ENCODE results near the gene MKI67.
"Not testable (repeated sequence)": the region's sequence is repeated elsewhere in the genome, so short reads cannot be mapped to it uniquely, and the experiment has no call there.

The MKI67 gene

GRCh38 chr10:128109707-128110106, 16.5 kb downstream of the MKI67 start:
- DNase-seq, result no peak

GRCh38 chr10:128105383-128105782, 20.8 kb downstream of the MKI67 start:
- no peak for DNase-seq

GRCh38 chr10:128103229-128103714, 23.0 kb downstream of the MKI67 start:
- DNase-seq, result no peak

- DNase-seq, result no peak
Observed at GRCh38 chr10:128102480-128103228, 23.6 kb downstream of the MKI67 start.

GRCh38 chr10:128101901-128102300, 24.3 kb downstream of the MKI67 start:
- no peak for DNase-seq

DNA sequence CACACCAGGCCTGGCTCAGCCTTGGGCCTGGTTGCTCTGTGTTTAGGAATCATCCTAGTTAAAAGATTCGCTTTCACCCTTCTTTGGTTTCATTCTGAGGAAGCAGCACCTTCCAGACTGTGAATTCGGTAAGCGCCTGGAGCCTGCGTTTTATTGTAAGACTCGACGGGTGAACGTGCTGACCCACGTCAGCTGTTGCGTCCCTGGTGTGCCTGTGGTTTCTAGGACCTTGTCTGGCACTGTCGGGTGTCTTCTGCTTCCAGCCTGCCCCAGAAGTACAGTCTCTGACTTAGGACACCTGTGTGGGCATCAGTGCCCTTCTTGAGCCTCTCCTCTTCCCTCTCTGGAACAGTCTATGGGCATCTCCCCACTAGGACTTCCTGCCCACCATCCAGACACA, 26.3 kb downstream of the MKI67 start:
- no peak for DNase-seq

DNA sequence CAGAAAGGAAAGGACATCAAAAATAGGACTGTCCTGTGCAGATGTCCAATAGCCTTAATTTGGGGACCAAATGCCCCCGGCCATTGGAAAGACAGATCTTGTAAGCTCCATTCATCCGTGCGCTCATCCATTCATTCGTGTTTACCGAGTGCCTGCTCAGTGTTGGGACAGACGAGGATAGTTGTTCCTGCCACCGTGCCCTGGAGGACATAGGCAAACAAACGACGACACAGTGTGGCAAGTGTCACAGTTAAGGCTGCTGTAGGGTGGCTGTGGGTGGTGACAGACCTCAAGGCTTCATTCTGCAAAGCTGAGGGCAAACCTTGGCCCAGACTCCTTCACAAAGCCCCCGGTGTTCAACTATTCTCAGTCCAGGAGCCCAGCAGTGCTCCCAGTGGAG, 27.6 kb downstream of the MKI67 start:
- no peak for DNase-seq

GRCh38 chr10:128097783-128098182, 28.4 kb downstream of the MKI67 start:
- no peak for DNase-seq

DNA sequence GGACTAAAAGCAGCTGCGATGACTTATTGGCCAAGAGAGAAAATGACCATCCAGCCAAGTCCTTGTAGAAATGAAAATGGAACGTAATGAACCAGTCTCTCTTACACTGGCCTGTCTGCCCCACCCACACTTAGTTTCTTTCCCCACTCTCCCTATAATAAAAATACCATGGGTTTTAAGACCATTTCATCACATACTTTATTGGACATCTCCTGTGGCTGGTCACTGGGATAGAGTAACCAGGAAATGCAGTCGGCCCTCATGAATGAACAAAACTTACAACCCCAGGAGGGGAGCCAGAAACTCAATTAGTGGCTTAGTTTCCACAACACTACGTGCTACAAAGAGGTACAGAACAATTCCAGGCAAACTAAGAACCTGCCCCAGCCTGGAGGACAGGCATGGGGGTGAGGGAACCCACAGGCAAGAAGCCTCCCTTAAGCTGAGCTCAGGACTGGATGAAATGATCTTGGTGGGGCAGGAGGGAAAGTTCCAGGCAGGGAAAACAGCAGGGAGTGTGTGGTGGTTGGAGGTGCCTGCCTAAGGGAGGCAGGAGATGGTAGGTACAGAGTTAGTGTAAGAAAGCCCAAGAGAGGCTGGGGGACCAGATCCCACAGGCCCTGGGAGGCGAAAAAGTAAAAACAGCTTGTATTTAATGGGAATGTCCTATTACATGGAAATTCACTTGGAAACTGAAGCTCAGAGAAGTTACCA, 29.6 kb downstream of the MKI67 start:
- DNase-seq, result no peak

- DNase-seq, result no peak
Observed at GRCh38 chr10:128095753-128096469, 30.3 kb downstream of the MKI67 start.

GRCh38 chr10:128095027-128095752, 31.0 kb downstream of the MKI67 start:
- no peak for DNase-seq

DNA sequence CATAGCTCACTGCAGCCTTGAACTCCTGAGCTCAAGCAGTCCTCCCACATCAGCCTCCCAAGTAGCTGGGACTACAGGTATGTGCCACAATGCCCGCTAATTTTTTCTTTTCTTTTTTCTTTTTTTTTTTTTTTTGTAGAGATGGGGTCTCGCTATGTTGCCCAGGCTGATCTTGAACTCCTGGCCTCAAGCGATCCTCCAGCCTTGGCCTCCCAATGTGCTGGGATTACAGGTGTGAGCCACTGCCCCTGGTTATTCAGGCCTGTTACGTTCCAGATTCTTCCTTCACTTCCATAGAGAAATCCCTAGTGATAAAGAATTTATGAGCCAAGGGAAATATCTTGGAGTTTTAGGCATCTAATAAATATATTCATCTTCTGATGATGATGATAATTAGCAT, 31.6 kb downstream of the MKI67 start:
- DNase-seq, result not testable (repeated sequence)

- no peak for DNase-seq
Observed at GRCh38 chr10:128092454-128092853, 33.8 kb downstream of the MKI67 start.

DNA sequence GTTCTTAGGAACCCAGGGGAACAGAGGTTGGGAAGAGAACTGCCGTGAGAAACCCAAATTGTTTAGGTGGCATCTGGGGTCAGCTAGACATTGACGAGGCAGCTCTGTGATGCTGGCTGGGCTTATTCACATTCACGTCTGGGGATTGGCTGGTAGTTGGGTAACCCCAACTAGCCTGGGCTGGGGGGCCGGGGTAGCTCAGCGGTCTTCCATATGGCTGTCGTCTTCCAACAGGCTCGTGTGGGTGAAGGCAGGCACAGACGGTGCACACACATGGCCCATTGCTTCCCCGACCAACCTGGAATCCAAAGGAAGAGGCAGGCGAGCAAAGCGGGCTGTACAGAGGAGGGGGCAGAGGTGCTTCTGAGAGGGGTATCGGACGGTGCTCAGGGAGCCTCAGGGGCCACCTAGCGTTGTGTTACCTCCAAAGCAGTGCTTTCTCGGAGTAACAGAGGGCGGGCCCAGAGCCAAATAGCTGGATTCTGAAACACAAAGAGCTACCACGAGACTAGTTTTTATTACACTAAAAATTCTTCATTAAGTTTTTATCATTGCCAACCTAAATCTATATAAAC, 34.5 kb downstream of the MKI67 start:
- no peak for DNase-seq

- DNase-seq, result no peak
Observed at GRCh38 chr10:128087884-128088709, 38.1 kb downstream of the MKI67 start.

GRCh38 chr10:128087146-128087883, 38.9 kb downstream of the MKI67 start:
- no peak for DNase-seq

- no peak for DNase-seq
Observed at GRCh38 chr10:128086003-128086863, 40.0 kb downstream of the MKI67 start.

DNA sequence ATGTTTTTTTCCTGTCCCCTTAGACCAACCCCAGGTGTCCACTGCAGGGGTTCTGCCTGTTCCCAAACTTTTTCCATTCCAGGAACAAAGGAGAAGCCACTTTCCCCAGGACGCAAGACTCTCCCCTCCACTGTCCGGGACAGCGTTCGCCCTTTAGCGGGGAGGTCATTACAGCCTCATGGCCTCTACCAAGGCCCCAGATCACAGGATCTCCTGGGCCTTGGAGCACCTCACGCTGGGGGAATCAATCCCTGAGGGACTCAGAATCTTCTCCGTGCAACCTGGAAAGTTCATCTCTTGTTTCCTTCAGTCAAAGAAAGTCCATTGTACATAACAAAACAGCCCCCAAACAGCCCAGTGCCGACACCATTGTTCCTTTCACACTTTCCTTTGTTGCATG, 41.2 kb downstream of the MKI67 start:
- DNase-seq, result no peak

Data from anterior cingulate cortex (tissue), 58 donors.